Brain pericyte (primary cell): Measurements from ENCODE around the gene CDH24.
"Not testable (repeated sequence)": the region's sequence is repeated elsewhere in the genome, so short reads cannot be mapped to it uniquely, and the experiment has no call there.

Experiments used
- DNase-seq: peaks from one replicate; pipeline ENCODE4 v3.0.0-alpha.2; 2012; ENCODE audit warnings: low read depth, low spot score

The CDH24 gene

GRCh38 chr14:23018107-23018506 lies 39.2 kb downstream of the CDH24 start:
- no peak for DNase-seq

- no peak for DNase-seq
Measured at GRCh38 chr14:23017091-23017490, 40.2 kb downstream of the CDH24 start.

- no peak for DNase-seq
Measured at GRCh38 chr14:23015618-23016017, 41.7 kb downstream of the CDH24 start.

- DNase-seq: not testable (repeated sequence)
Measured at GRCh38 chr14:23013749-23014054, 43.6 kb downstream of the CDH24 start.

- no peak for DNase-seq
Measured at GRCh38 chr14:23013054-23013748, 44.1 kb downstream of the CDH24 start.

GRCh38 chr14:23009939-23010726 lies 47.2 kb downstream of the CDH24 start, which contains the start of gene C14orf93:
Gene C14orf93 (minus strand): TSS chr14:23010143. CDS start chr14:22999023, 11,120 bp downstream.
- DNase-seq: no peak

- no peak for DNase-seq
Measured at GRCh38 chr14:23009483-23009938, 47.8 kb downstream of the CDH24 start.

GRCh38 chr14:23008831-23009230 lies 48.5 kb downstream of the CDH24 start:
- DNase-seq: no peak

- peak; percentile 96 for DNase-seq
Measured at GRCh38 chr14:23006544-23007419, 50.5 kb downstream of the CDH24 start.

GRCh38 chr14:23006188-23006534 lies 51.2 kb downstream of the CDH24 start:
- no peak for DNase-seq

- no peak for DNase-seq
Measured at GRCh38 chr14:23005451-23006187, 51.7 kb downstream of the CDH24 start.

GRCh38 chr14:23004274-23004673 lies 53.0 kb downstream of the CDH24 start:
- not testable (repeated sequence) for DNase-seq

- DNase-seq: no peak
Measured at GRCh38 chr14:23002592-23002991, 54.7 kb downstream of the CDH24 start.

- no peak for DNase-seq
Measured at GRCh38 chr14:23000860-23001259, 56.5 kb downstream of the CDH24 start.

- DNase-seq: no peak
Measured at GRCh38 chr14:22998329-22999012, 58.8 kb downstream of the CDH24 start.

- DNase-seq: no peak
Measured at GRCh38 chr14:22997676-22998323, 59.5 kb downstream of the CDH24 start.
